Measurements from ENCODE around the gene APOL1. TPM values are rescaled to one million over a fixed set of nuclear protein-coding genes. Genes with fewer than 3 reads are reported as not detected.
A peak's percentile ranks its signal among the peaks of the same experiment; 100 is the strongest.
"Not testable (repeated sequence)": the region's sequence is repeated elsewhere in the genome, so short reads cannot be mapped to it uniquely, and the experiment has no call there.

APOL1 gene
- total RNA-seq, 4 donors from 2014 or later: 6.7 to 16.8 (median 11.0) TPM

- H3K9me3 ChIP-seq: no peaks in the 10 kb centered on the region
- DNase-seq: peak; percentile 39 to 56
- peak overlapping the region in 2 of 3 donors; percentile 27 to 45 for H3K27ac ChIP-seq
- TF ChIP-seq POLR2A (IDR thresholded peaks at IDR 0.05): no peak
- TF ChIP-seq CTCF (IDR thresholded peaks at IDR 0.05): no peak
- WGBS, 2 donors: 27 to 37% methylated on average over 16 of the region's 16 CpGs
- H3K36me3 ChIP-seq: no peaks in the 10 kb centered on the region
- no peak overlapping the region for H3K4me3 ChIP-seq (replicated peaks in 1 of 3)
- intact Hi-C loops (cut with DNase I): no loop called here
- no peaks in the 10 kb centered on the region for H3K27me3 ChIP-seq
- peaks cover 11 to 32% of the 10 kb centered on the region in 2 donors for H3K4me1 ChIP-seq
Observed at GRCh38 chr22:36258701-36259614, 6.0 kb downstream of the APOL1 start.

GRCh38 chr22:36259615-36260300 lies 6.8 kb downstream of the APOL1 start:
- intact Hi-C loops (cut with DNase I): no loop called here
- H3K4me3 ChIP-seq (replicated peaks in 1 of 3): no peak overlapping the region
- peak overlapping the region in 2 of 3 donors; percentile 4 to 45 for H3K27ac ChIP-seq
- no peaks in the 10 kb centered on the region for H3K27me3 ChIP-seq
- TF ChIP-seq POLR2A (IDR thresholded peaks at IDR 0.05) (no peak), CTCF (IDR thresholded peaks at IDR 0.05) (no peak)
- peaks cover 11 to 24% of the 10 kb centered on the region in 2 donors for H3K4me1 ChIP-seq
- DNase-seq: no peak
- 57 to 65% methylated on average over 14 of the region's 14 CpGs for WGBS, 2 donors
- no peaks in the 10 kb centered on the region for H3K9me3 ChIP-seq
- no peaks in the 10 kb centered on the region for H3K36me3 ChIP-seq

DNA sequence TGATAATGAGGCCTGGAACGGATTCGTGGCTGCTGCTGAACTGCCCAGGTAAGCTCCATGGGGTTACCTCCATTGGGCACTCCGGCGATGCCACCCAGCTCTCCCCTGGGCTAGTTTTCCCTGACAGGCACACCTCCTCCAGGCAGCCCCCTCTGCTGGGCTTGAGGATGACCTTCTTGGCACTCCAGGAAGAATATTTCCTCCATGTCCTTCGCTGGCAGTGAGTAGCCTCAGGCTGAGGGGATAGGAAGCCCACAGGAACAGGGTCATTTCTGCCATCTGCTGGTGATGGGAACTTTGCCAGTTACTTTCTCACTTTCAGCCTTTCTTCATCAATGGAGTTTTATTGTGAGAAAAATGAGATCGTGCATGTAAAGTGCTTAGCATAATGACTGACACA lies 8.7 kb downstream of the APOL1 start:
- 80 to 82% methylated on average over 6 of the region's 6 CpGs for WGBS, 2 donors
- intact Hi-C loops (cut with DNase I); H3K4me3 ChIP-seq (replicated peaks in 1 of 3); H3K9me3 ChIP-seq; H3K36me3 ChIP-seq; DNase-seq; H3K27me3 ChIP-seq; H3K27ac ChIP-seq: not testable (repeated sequence)
- H3K4me1 ChIP-seq: peaks cover 11 to 19% of the 10 kb centered on the region in 2 donors

- 89 to 97% methylated on average over 3 of the region's 3 CpGs for WGBS, 2 donors
- H3K27ac ChIP-seq: not testable (repeated sequence)
Observed at GRCh38 chr22:36262307-36262706, 9.4 kb downstream of the APOL1 start.

GRCh38 chr22:36263216-36263673 lies 10.3 kb downstream of the APOL1 start:
- H3K36me3 ChIP-seq; H3K9me3 ChIP-seq; intact Hi-C loops (cut with DNase I); H3K27ac ChIP-seq; DNase-seq; H3K27me3 ChIP-seq; H3K4me3 ChIP-seq (replicated peaks in 1 of 3): not testable (repeated sequence)
- H3K4me1 ChIP-seq: peaks cover 11 to 19% of the 10 kb centered on the region in 2 donors
- 47 to 60% methylated on average over 5 of the region's 5 CpGs for WGBS, 2 donors

More at GRCh38 chr22:36262307-36262706, 9.4 kb downstream of the APOL1 start:
- H3K9me3 ChIP-seq; H3K4me3 ChIP-seq (replicated peaks in 1 of 3); intact Hi-C loops (cut with DNase I); H3K27me3 ChIP-seq; H3K36me3 ChIP-seq; DNase-seq: not testable (repeated sequence)
- H3K4me1 ChIP-seq: peaks cover 11 to 19% of the 10 kb centered on the region in 2 donors

GRCh38 chr22:36263886-36264664 lies 11.1 kb downstream of the APOL1 start:
- Histone ChIP-seq H3K4me1 (peaks cover 10 to 12% of the 10 kb centered on the region in 2 donors), H3K27ac (peak overlapping the region in 1 of 3 donors; percentile 24)
- 73 to 80% methylated on average over 7 of the region's 7 CpGs for WGBS, 2 donors
- H3K4me3 ChIP-seq (replicated peaks in 1 of 3); H3K36me3 ChIP-seq; H3K27me3 ChIP-seq; DNase-seq; intact Hi-C loops (cut with DNase I); H3K9me3 ChIP-seq: not testable (repeated sequence)
